K562 (cell line): ENCODE data around the gene MFAP2. TPM values are rescaled to one million over a fixed set of nuclear protein-coding genes. Genes with fewer than 3 reads are reported as not detected.

Experiments used
- BRCA1 ChIP-seq, 2 experiments: fragments of 450-650 bp in 1 of 2; sonication (generic) in 1 of 2; formaldehyde crosslinking in 1 of 2; IDR thresholded peaks; 2 replicates each; pipeline versions ENCODE4 v1.5.0 to v1.6.1; 2017 to 2020; ENCODE audit warnings: mild to moderate bottlenecking in 1 of 2, missing genetic modification reagents in 1 of 2
- CHD4 ChIP-seq: fragments of 200-600 bp; sonication (generic); IDR thresholded peaks from 3 replicates; pipeline ENCODE4 v1.6.1; 2012; ENCODE audit warnings: low read depth, mild to moderate bottlenecking, mixed read lengths, low read length, inconsistent platforms; ENCODE audit not compliant: insufficient read depth, insufficient replicate concordance, poor library complexity, severe bottlenecking
- ESRRB ChIP-seq: fragments of 250-450 bp; sonication (Bioruptor Pico); IDR thresholded peaks from 2 replicates; pipeline ENCODE4 v1.5.0; 2020; ENCODE audit warnings: mild to moderate bottlenecking, moderate library complexity, borderline replicate concordance
- HOXB6 ChIP-seq: fragments of 250-450 bp; sonication (Bioruptor Pico); IDR thresholded peaks from 2 replicates; pipeline ENCODE4 v1.5.1; 2022; ENCODE audit warnings: mild to moderate bottlenecking, borderline replicate concordance
- SPI1 ChIP-seq: IDR thresholded peaks from 2 replicates; pipeline ENCODE4 v1.6.1; 2011; ENCODE audit warnings: low read depth, low read length, control low read depth, borderline replicate concordance
- XRCC4 ChIP-seq: IDR thresholded peaks from one replicate; pipeline ENCODE4 v1.6.1; 2011; ENCODE audit not compliant: insufficient read depth, insufficient read length; ENCODE audit errors: extremely low read depth
- ZBTB40 ChIP-seq, 2 experiments: fragments of 450-650 bp in 1 of 2; sonication (generic) in 1 of 2; formaldehyde crosslinking in 1 of 2; IDR thresholded peaks; 2 replicates each; pipeline versions ENCODE4 v1.7.1 to v1.9.0; 2016 to 2022; ENCODE audit warnings: inconsistent platforms in 1 of 2, mild to moderate bottlenecking in 1 of 2, missing genetic modification reagents in 1 of 2
- ZFP30 ChIP-seq: fragments of 250-450 bp; sonication (Bioruptor Pico); IDR thresholded peaks from 2 replicates; pipeline ENCODE4 v1.8.0; 2022; ENCODE audit warnings: moderate library complexity, mild to moderate bottlenecking, inconsistent platforms, borderline replicate concordance
- ZNF143 ChIP-seq: sonication (generic); formaldehyde crosslinking; IDR thresholded peaks from 2 replicates; pipeline ENCODE4 v1.9.0; 2022; ENCODE audit warnings: mild to moderate bottlenecking, missing genetic modification reagents
- ZNF253 ChIP-seq: fragments of 250-450 bp; sonication (Bioruptor Pico); conservative IDR thresholded peaks from 2 replicates; pipeline ENCODE4 v1.6.1; 2021; ENCODE audit warnings: mild to moderate bottlenecking
- ZNF282 ChIP-seq: sonication (generic); formaldehyde crosslinking; IDR thresholded peaks from 2 replicates; pipeline ENCODE4 v1.8.1; 2023; ENCODE audit warnings: missing genetic modification reagents
- polyA plus RNA-seq, 8 experiments: library from polyadenylated mRNA; depleted of rRNA in 4 of 8; stranded (reverse) in 5 of 8; unstranded in 3 of 8; fragments of >200 nt; fragmentation: Nextera tagmentation in 2 of 8; fragmentation: Illumina TruSeq in 1 of 8; extraction: Ambion mirVana in 2 of 8; extraction: Trizol in 1 of 8; gene quantifications; 2 replicates each; pipeline versions ENCODE4 v1.2.1 to v1.2.3, GENCODE V29; 2011 to 2014; ENCODE audit warnings: inconsistent platforms in 1 of 8, missing spikeins in 1 of 8
- total RNA-seq, 7 experiments: library from RNA; depleted of rRNA in 6 of 7; stranded (reverse); fragments of >200 nt in 6 of 7; fragmentation: Illumina TruSeq in 2 of 7; extraction: Trizol in 2 of 7; gene quantifications; 2 replicates each; pipeline versions ENCODE4 v1.2.1 to v1.2.3, GENCODE V29; 2011 to 2021; ENCODE audit warnings: low replicate concordance in 1 of 7
- TF ChIP-seq, protein P1 (sequence below): sonication (generic); formaldehyde crosslinking; IDR thresholded peaks from 2 replicates; pipeline ENCODE4 v1.8.0; 2022; ENCODE audit warnings: mild to moderate bottlenecking, missing genetic modification reagents
- TF ChIP-seq, protein P2 (sequence below): fragments of 250-450 bp; sonication (Bioruptor Pico); IDR thresholded peaks from 2 replicates; pipeline ENCODE4 v1.5.0; 2022; ENCODE audit warnings: mild to moderate bottlenecking

Gene MFAP2
- total and polyA plus RNA-seq, 9 of the 15 experiments (the other 6 are each of a cell fraction or from before 2014, with no cell fraction given): not detected

DNA sequence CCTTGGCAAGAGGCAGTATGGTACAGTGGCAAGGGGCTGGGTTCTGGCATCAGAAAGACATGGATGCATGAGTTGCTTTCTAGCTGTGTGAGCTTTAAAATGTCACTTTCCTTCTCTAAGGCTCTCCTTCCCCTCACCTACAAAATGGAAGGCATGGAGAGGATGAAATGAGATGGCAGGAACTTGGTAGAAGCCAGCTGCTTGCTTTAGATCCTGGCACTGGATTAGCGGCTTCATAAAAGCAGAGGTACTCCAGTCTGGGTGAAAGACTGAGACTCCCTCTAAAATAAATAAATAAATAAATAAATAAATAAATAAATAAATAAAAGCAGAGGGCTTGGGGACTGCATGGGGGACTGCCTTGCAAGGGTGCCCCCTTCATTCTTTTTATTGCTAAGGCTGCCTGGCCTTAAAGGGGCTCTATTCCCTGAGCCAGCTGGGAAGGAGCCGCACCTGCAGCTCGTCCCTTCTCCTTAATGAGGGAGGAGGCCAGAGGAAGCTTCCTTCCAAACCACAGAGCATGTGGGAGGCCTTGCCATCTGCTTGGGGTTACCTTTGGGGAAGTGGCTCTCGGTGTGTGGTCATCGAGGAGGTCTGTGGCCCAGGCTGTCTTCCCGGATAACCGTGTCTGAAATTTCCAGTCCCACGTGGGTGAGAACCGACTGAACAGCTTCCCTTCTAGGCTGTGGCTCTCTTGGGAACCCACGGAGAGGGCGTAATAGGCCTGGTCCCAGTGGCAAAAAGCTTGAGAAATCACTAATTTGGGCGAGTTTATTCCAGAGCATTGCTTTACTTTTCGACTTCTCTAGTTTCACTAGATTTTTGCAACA is 33.3 kb upstream of the MFAP2 start (continued):
- TF ChIP-seq ZBTB40 (IDR thresholded peaks at IDR 0.05) (no peak), ZBTB40 (CRISPR knock-in tag; IDR thresholded peaks at IDR 0.05) (no peak), ZNF143 (CRISPR knock-in tag) (no peak), BRCA1 (IDR thresholded peaks at IDR 0.05) (no peak), BRCA1 (CRISPR knock-in tag; IDR thresholded peaks at IDR 0.05) (no peak), XRCC4 (no peak), ESRRB (CRISPR knock-in tag) (no peak), ZNF253 (CRISPR knock-in tag) (no peak), ZNF282 (CRISPR knock-in tag) (no peak), ZFP30 (CRISPR knock-in tag) (no peak), CHD4 (no peak), SPI1 (peak; percentile 95), HOXB6 (no peak)
- TF ChIP-seq, protein P1, sequence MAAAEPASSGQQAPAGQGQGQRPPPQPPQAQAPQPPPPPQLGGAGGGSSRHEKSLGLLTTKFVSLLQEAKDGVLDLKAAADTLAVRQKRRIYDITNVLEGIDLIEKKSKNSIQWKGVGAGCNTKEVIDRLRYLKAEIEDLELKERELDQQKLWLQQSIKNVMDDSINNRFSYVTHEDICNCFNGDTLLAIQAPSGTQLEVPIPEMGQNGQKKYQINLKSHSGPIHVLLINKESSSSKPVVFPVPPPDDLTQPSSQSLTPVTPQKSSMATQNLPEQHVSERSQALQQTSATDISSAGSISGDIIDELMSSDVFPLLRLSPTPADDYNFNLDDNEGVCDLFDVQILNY (CRISPR knock-in tag): no peak
- TF ChIP-seq, protein P2, sequence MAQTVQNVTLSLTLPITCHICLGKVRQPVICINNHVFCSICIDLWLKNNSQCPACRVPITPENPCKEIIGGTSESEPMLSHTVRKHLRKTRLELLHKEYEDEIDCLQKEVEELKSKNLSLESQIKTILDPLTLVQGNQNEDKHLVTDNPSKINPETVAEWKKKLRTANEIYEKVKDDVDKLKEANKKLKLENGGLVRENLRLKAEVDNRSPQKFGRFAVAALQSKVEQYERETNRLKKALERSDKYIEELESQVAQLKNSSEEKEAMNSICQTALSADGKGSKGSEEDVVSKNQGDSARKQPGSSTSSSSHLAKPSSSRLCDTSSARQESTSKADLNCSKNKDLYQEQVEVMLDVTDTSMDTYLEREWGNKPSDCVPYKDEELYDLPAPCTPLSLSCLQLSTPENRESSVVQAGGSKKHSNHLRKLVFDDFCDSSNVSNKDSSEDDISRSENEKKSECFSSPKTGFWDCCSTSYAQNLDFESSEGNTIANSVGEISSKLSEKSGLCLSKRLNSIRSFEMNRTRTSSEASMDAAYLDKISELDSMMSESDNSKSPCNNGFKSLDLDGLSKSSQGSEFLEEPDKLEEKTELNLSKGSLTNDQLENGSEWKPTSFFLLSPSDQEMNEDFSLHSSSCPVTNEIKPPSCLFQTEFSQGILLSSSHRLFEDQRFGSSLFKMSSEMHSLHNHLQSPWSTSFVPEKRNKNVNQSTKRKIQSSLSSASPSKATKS (CRISPR knock-in tag): no peak
